GM23338 (cell line): ENCODE data around the gene BMPR1B. TPM values are rescaled to one million over a fixed set of nuclear protein-coding genes. Genes with fewer than 3 reads are reported as not detected.

ENCODE experiments used
- ATAC-seq: fragments of 200-7000 bp; cut with Tn5 transposase; 3 replicates; pipeline ENCODE4 v1.9.1; 2020
- DNase-seq: peaks from one replicate; pipeline ENCODE4 v3.0.0-alpha.2; 2015; ENCODE audit warnings: low spot score
- H2AFZ ChIP-seq: fragments of 200-600 bp; sonication (generic); 2 replicates; pipeline ENCODE4 v1.8.0; 2016; ENCODE audit warnings: antibody characterized with exemption, mild to moderate bottlenecking, moderate library complexity
- H3F3A ChIP-seq: fragments of 200-600 bp; sonication (generic); replicated peaks from 2 replicates; pipeline ENCODE4 v1.8.0; 2017; ENCODE audit warnings: antibody characterized with exemption, mixed run types, low read depth
- H3K27ac ChIP-seq: fragments of 200-600 bp; sonication (generic); 2 replicates; pipeline ENCODE4 v1.6.1; 2016; ENCODE audit warnings: low read depth
- H3K27me3 ChIP-seq: fragments of 200-600 bp; sonication (generic); 2 replicates; pipeline ENCODE4 v1.8.0; 2016; ENCODE audit warnings: mild to moderate bottlenecking, mixed run types, moderate library complexity; ENCODE audit not compliant: insufficient read depth
- H3K36me3 ChIP-seq: fragments of 200-600 bp; sonication (generic); 2 replicates; pipeline ENCODE4 v1.8.0; 2016; ENCODE audit warnings: mild to moderate bottlenecking; ENCODE audit not compliant: insufficient read depth
- H3K4me1 ChIP-seq: fragments of 200-600 bp; sonication (generic); 2 replicates; pipeline ENCODE4 v1.8.0; 2016; ENCODE audit warnings: mild to moderate bottlenecking, moderate library complexity; ENCODE audit not compliant: insufficient read depth
- H3K4me2 ChIP-seq: fragments of 200-600 bp; sonication (generic); 2 replicates; pipeline ENCODE4 v1.7.1; 2017; ENCODE audit warnings: mixed run types
- H3K4me3 ChIP-seq: fragments of 200-600 bp; sonication (generic); 2 replicates; pipeline ENCODE4 v1.6.1; 2016; ENCODE audit warnings: mixed run types
- H3K79me2 ChIP-seq: fragments of 200-600 bp; sonication (generic); replicated peaks from 2 replicates; pipeline ENCODE4 v1.8.0; 2017; ENCODE audit warnings: mild to moderate bottlenecking; ENCODE audit not compliant: insufficient read depth
- H3K9me2 ChIP-seq: fragments of 200-600 bp; sonication (generic); 2 replicates; pipeline ENCODE4 v1.8.0; 2017; ENCODE audit not compliant: insufficient read depth
- H4K20me1 ChIP-seq: fragments of 200-600 bp; sonication (generic); replicated peaks from 2 replicates; pipeline ENCODE4 v1.8.0; 2017; ENCODE audit warnings: mild to moderate bottlenecking; ENCODE audit not compliant: insufficient read depth
- H3K27ac Mint-ChIP-seq: 2 replicates; pipeline ENCODE4 v1.8.0; 2020; ENCODE audit warnings: inconsistent platforms, mild to moderate bottlenecking, moderate library complexity, mixed read lengths
- H3K27me3 Mint-ChIP-seq: 3 replicates; pipeline ENCODE4 v1.8.0; 2022; ENCODE audit warnings: low read depth, mild to moderate bottlenecking, moderate library complexity, mixed read lengths, inconsistent platforms; ENCODE audit not compliant: insufficient read depth, poor library complexity
- H3K36me3 Mint-ChIP-seq: 3 replicates; pipeline ENCODE4 v1.8.0; 2021; ENCODE audit warnings: low read depth, mild to moderate bottlenecking, inconsistent platforms, moderate library complexity, mixed read lengths
- H3K4me1 Mint-ChIP-seq: 3 replicates; pipeline ENCODE4 v1.8.0; 2020; ENCODE audit warnings: mild to moderate bottlenecking, inconsistent platforms, mixed read lengths
- H3K4me3 Mint-ChIP-seq: 3 replicates; pipeline ENCODE4 v1.8.0; 2021; ENCODE audit warnings: moderate library complexity, mild to moderate bottlenecking, inconsistent platforms, mixed read lengths
- H3K9me3 Mint-ChIP-seq: 3 replicates; pipeline ENCODE4 v1.8.0; 2020; ENCODE audit warnings: moderate library complexity, mild to moderate bottlenecking, inconsistent platforms, mixed read lengths
- CREB1 ChIP-seq: fragments of 250-450 bp; sonication (Bioruptor Pico); IDR thresholded peaks from 2 replicates; pipeline ENCODE4 v1.5.0; 2020; ENCODE audit warnings: low read depth, mild to moderate bottlenecking, moderate library complexity
- EZH2 ChIP-seq: fragments of 200-600 bp; sonication (generic); IDR thresholded peaks from one replicate; pipeline ENCODE4 v1.8.0; 2017; ENCODE audit warnings: antibody characterized with exemption, mild to moderate bottlenecking, low read depth; ENCODE audit not compliant: unreplicated experiment
- EZH2phosphoT487 ChIP-seq: fragments of 200-600 bp; sonication (generic); IDR thresholded peaks from one replicate; pipeline ENCODE4 v1.8.1; 2018; ENCODE audit warnings: antibody characterized with exemption; ENCODE audit not compliant: unreplicated experiment
- ZNF114 ChIP-seq: fragments of 250-450 bp; sonication (Bioruptor Pico); IDR thresholded peaks from 2 replicates; pipeline ENCODE4 v1.5.0; 2020; ENCODE audit warnings: mild to moderate bottlenecking, moderate library complexity
- ZNF331 ChIP-seq: fragments of 250-450 bp; sonication (Bioruptor Pico); IDR thresholded peaks from 2 replicates; pipeline ENCODE4 v1.5.0; 2020; ENCODE audit warnings: low read depth, mild to moderate bottlenecking, moderate library complexity
- polyA plus RNA-seq: library from polyadenylated mRNA; unstranded; fragments of >200 nt; fragmentation: Nextera tagmentation; extraction: Ambion mirVana; gene quantifications from 2 replicates; pipeline ENCODE4 v1.2.1, GENCODE V29; 2016
- total RNA-seq: library from RNA; depleted of rRNA; stranded (reverse); fragments of >200 nt; shearing (Covaris generic); gene quantifications from 2 replicates; pipeline ENCODE4 v1.2.3, GENCODE V29; 2014
- TF ChIP-seq, protein P1 (sequence below), 2 experiments: fragments of 200-600 bp in 1 of 2; sonication (generic) in 1 of 2; conservative IDR thresholded peaks; 2 replicates each; pipeline versions ENCODE4 v1.5.1 to v1.6.1; 2016 to 2017; ENCODE audit warnings: antibody characterized with exemption in 2 of 2, low read depth in 2 of 2, mild to moderate bottlenecking in 2 of 2, moderate library complexity in 1 of 2
- TF ChIP-seq, protein P2 (sequence below): IDR thresholded peaks from 2 replicates; pipeline ENCODE4 v1.6.1; 2016; ENCODE audit warnings: antibody characterized with exemption

The BMPR1B gene
- total and polyA plus RNA-seq, 2 experiments from 2014 or later = 0.48 to 1.0 TPM

DNA sequence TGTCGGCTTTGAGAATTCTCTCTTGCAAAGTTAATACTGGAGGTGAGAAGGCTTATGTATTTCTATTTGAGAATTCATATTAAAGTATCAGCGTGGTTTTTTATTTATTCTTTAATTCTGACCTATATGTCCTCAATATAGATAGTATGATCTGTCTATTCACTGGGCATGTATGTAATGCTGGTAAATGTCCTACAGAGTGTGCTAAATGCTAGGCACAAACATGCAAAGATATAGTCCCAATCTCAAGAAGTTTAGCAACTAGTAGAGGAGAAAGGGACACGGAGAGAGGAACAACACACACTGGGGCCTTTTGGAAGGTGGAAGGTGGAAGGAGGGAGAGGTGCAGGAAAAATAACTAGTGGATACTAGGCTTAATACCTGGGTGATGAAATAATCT, 11.0 kb upstream of the BMPR1B start:
- Histone ChIP-seq H3K27me3 (no peaks in the 10 kb centered on the region), H3K4me3 (no peak overlapping the region), H3K27ac (no peak overlapping the region), H4K20me1 (no peaks in the 10 kb centered on the region), H3K36me3 (no peaks in the 10 kb centered on the region), H3K9me2 (no peaks in the 10 kb centered on the region), H3K79me2 (no peaks in the 10 kb centered on the region), H3F3A (no peaks in the 10 kb centered on the region), H3K4me2 (no peak overlapping the region), H3K4me1 (no peaks in the 10 kb centered on the region), H2AFZ (no peak overlapping the region)
- Mint-ChIP-seq H3K36me3 (no peaks in the 10 kb centered on the region), H3K4me3 (no peak overlapping the region), H3K4me1 (peaks cover 8% of the 10 kb centered on the region; the same call in 2 of the 3 replicates), H3K9me3 (no peaks in the 10 kb centered on the region), H3K27ac (no peak overlapping the region), H3K27me3 (no peaks in the 10 kb centered on the region)
- DNase-seq (no peak), ATAC-seq (no peak)
- TF ChIP-seq CREB1 (CRISPR knock-in tag) = no peak
- TF ChIP-seq, protein P1, sequence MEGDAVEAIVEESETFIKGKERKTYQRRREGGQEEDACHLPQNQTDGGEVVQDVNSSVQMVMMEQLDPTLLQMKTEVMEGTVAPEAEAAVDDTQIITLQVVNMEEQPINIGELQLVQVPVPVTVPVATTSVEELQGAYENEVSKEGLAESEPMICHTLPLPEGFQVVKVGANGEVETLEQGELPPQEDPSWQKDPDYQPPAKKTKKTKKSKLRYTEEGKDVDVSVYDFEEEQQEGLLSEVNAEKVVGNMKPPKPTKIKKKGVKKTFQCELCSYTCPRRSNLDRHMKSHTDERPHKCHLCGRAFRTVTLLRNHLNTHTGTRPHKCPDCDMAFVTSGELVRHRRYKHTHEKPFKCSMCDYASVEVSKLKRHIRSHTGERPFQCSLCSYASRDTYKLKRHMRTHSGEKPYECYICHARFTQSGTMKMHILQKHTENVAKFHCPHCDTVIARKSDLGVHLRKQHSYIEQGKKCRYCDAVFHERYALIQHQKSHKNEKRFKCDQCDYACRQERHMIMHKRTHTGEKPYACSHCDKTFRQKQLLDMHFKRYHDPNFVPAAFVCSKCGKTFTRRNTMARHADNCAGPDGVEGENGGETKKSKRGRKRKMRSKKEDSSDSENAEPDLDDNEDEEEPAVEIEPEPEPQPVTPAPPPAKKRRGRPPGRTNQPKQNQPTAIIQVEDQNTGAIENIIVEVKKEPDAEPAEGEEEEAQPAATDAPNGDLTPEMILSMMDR (conservative IDR thresholded peaks at IDR 0.05; ENCODE audit: low read depth in 2 of 2) = peak; percentile 18 to 36; a peak in 2 of 4 replicates
- TF ChIP-seq EZH2 = no peak

DNA sequence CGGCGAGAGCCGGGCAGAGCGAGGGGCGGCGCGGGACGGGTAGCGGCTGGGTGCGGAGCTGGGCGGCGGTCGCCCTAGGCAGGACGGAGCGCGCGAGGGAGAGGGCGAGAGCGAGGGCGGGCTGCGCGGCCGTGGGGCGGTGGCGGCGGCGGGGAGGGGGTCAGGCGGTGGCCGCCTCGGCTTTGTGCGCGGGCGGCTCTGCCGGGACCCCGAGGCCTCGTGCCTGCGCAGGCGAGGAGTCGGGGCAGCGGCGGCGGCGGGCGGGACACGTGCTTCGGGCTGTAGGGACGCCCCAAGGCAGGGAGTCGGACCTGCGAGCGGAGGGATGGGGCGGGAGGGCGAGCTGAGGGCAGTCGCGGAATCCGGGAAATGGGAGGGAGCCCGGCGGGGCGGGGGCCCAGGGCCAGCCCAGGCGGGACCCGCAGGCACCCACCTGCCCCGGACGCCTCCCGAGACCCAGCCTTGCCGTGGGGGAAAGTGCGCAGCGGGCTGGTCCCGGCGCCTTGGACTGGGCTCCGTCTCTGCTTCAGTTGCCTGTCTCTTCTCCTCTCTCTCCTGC, 465 bp downstream of the BMPR1B start:
- Mint-ChIP-seq H3K27me3 (peaks cover 38% of the 10 kb centered on the region), H3K4me1 (peaks cover 12% of the 10 kb centered on the region), H3K9me3 (no peaks in the 10 kb centered on the region), H3K27ac (no peak overlapping the region), H3K36me3 (no peaks in the 10 kb centered on the region), H3K4me3 (peak overlapping the region; percentile 84)
- no peak overlapping the region for H3K27ac ChIP-seq
- peaks cover 4% of the 10 kb centered on the region; the same call in 1 of the 2 replicates for H3F3A ChIP-seq
- H3K4me1 ChIP-seq = peaks cover 13% of the 10 kb centered on the region; the same call in 1 of the 2 replicates
- H3K27me3 ChIP-seq = peaks cover 62% of the 10 kb centered on the region
- peak overlapping the region; percentile 98 for H2AFZ ChIP-seq
- TF ChIP-seq, protein P2, sequence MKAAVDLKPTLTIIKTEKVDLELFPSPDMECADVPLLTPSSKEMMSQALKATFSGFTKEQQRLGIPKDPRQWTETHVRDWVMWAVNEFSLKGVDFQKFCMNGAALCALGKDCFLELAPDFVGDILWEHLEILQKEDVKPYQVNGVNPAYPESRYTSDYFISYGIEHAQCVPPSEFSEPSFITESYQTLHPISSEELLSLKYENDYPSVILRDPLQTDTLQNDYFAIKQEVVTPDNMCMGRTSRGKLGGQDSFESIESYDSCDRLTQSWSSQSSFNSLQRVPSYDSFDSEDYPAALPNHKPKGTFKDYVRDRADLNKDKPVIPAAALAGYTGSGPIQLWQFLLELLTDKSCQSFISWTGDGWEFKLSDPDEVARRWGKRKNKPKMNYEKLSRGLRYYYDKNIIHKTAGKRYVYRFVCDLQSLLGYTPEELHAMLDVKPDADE = no peak
- H3K79me2 ChIP-seq = no peaks in the 10 kb centered on the region
- H3K36me3 ChIP-seq = no peaks in the 10 kb centered on the region
- peak overlapping the region; percentile 63 for H3K4me3 ChIP-seq
- DNase-seq (peak; percentile 81), ATAC-seq (peak; percentile 87)
- no peaks in the 10 kb centered on the region for H4K20me1 ChIP-seq
- H3K4me2 ChIP-seq = peak overlapping the region; percentile 85
- H3K9me2 ChIP-seq = no peaks in the 10 kb centered on the region

DNA sequence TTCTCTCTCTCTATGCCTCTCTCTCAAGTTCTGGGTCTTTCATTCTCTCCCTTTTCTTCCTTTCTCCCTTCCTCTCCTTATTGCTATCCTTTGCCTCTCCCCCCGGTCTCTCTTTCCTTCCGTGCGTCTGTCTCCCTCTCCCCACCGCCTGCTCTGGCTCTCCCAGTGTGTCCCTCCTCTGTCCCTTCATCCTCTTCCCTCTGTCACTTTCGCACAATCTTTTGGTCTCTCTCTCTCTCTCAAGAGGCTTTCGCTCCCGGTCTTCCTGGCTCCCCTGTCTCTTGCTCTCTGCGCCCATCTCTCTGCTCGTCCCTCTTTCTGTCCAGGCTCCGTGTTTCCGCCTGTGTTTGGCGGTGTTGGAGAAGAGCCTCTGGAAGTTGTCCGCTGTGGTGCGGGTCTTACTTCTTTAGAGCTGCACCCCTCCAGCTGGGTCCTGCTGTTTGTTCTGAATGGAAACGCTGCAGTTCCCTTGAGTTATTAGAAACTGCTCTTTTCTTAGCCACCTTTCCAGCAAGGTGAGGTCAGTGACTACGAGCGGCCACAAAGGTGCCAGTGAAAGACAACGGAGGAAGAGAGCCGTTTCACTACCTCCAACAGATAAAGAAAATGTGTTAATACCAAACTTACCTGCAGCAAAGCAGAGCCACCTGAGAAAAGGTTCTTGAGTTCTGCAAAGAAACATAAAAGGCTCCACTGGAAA, 1.1 kb downstream of the BMPR1B start:
- H3K4me2 ChIP-seq = peak overlapping the region; percentile 85
- H2AFZ ChIP-seq = peak overlapping the region; percentile 98
- H3K27ac ChIP-seq = no peak overlapping the region
- peaks cover 12% of the 10 kb centered on the region for H3K4me1 Mint-ChIP-seq
- no peaks in the 10 kb centered on the region for H3K79me2 ChIP-seq
- H3K9me3 Mint-ChIP-seq = no peaks in the 10 kb centered on the region
- H3K27ac Mint-ChIP-seq = no peak overlapping the region
- peaks cover 62% of the 10 kb centered on the region for H3K27me3 ChIP-seq
- peaks cover 4% of the 10 kb centered on the region; the same call in 1 of the 2 replicates for H3F3A ChIP-seq
- no peaks in the 10 kb centered on the region for H3K9me2 ChIP-seq
- peaks cover 13% of the 10 kb centered on the region; the same call in 1 of the 2 replicates for H3K4me1 ChIP-seq
- no peaks in the 10 kb centered on the region for H3K36me3 Mint-ChIP-seq
- no peak for TF ChIP-seq ZNF114 (CRISPR knock-in tag)
- TF ChIP-seq ZNF331 (CRISPR knock-in tag) = no peak
- no peak for TF ChIP-seq EZH2phosphoT487
- no peak for TF ChIP-seq CREB1 (CRISPR knock-in tag)
- TF ChIP-seq, protein P2 = no peak
- TF ChIP-seq EZH2 = peak; percentile 72
- peak overlapping the region; percentile 63 for H3K4me3 ChIP-seq
- H3K4me3 Mint-ChIP-seq = peak overlapping the region; percentile 84
- peak; percentile 67 for DNase-seq
- H3K27me3 Mint-ChIP-seq = peaks cover 37% of the 10 kb centered on the region
- no peaks in the 10 kb centered on the region for H3K36me3 ChIP-seq
- H4K20me1 ChIP-seq = no peaks in the 10 kb centered on the region
- peak; percentile 62 for ATAC-seq
